HUDEP-2 (cell line): ENCODE results near the gene ADAMTS1.

Experiments
- DNase-seq, 76 experiments: peaks; one replicate each; lab custom pipeline; 2025; ENCODE audit not compliant: unreplicated experiment in 76 of 76; lab: John Stamatoyannopoulos, UW

The ADAMTS1 gene

GRCh38 chr21:26818906-26819305, 26.3 kb downstream of the ADAMTS1 start:
- no peak for DNase-seq

DNA sequence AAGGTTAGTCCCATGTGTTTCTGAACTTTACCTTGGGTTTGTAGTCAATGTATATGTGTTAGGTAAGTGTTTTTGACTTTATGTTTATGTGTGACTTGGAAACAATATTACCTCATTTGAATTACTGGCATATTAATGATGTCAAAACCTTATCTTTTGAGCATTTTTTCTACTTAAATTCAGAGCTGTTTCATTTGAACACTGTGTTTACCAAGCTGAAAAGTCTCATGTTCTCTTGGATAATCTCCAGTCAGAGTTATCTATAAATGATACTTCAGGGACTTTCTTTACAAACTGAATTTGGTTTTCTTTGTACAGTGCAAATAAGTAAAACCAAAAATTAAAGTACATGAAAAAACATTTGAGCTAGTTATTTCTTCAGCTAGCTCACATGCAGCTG, 30.0 kb downstream of the ADAMTS1 start:
- DNase-seq, result no peak

GRCh38 chr21:26814386-26814785, 30.8 kb downstream of the ADAMTS1 start:
- DNase-seq, result no peak

DNA sequence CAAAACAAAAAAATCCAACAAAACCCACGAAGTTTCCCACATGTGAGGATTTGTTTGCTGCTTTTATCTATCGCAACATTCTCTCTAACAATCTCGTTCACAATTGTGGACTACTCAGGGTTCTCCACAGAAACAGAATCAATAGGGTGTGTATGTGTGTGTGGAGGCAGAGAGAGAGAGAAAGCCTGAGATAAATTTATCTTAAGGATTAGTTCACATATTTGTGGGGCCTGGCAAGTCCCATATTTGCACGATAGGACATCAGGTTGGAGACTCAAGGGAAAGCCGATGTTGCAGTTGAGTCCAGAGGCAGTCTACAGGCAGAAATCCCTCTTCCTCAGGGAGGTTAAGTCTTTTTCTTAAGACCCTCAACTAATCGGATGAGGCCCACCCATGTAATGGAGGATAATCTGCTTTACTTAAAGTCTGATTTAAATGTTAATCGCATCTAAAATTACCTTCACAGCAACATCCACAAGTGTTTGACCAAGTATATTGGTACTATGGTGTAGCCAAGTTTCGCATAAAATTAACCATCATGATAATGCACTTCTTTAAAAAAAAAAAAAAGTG, 31.7 kb downstream of the ADAMTS1 start:
- no peak for DNase-seq

DNA sequence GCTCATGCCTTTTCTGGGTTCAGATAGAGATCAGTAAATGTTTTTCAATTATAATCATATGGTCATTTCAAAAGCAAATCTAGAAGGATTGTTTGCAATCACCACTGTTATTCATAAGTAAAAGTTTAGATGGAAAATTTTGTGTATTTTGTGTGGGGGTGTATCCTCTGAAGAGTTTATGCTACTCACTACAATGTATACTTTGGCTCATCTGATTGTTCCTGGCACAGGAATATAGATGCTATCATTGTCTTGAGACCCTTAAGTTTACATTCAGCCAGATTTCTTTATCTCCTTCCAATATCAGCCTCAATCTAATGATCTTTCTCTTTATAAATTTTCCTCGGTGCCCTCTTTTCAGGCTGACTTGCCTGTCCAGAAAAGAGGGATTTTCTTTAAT, 33.0 kb downstream of the ADAMTS1 start:
- no peak for DNase-seq

DNA sequence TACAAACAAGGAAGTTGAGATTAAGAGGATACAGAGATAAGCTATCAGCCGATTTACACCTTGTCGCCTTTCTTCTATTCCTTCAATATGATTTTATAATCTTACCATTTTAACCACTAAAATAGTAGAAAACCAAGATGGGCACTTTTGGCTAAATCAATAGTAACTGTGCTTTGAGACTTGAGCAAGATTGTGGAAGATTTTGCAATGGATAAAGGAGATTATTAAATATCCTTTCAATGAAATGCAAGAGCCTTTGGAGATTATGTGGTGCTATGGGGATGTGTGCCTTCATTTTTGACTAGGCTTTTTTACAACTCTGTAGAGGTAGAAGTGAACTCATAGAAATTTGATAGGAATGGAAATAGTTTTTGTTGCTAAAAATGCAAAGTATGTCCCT, 33.7 kb downstream of the ADAMTS1 start:
- DNase-seq, result no peak

GRCh38 chr21:26810676-26811415, 34.4 kb downstream of the ADAMTS1 start:
- DNase-seq, result no peak

DNA sequence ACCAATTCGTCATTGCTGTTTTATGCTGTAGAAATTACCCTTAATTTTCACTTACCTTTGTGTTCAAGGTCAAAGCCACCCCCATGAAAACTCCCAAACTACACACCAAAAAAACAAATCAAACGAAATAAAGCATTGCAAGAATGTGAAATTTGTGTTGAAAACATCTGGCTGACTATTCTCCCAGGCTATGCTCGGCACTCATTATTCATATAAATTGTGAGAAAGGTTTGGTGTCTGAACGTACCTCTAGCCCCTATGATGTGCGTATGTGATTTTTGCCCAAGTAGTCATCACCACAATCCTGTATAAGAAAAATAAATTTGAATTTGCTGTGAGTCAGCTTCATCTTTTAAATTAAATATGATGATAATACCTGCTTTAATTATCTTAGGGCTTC, 34.9 kb downstream of the ADAMTS1 start:
- DNase-seq, result no peak

- DNase-seq, result no peak
These were observed 35.5 kb downstream of the ADAMTS1 start for GRCh38 chr21:26809745-26810144.

- DNase-seq, result no peak
These were observed 38.4 kb downstream of the ADAMTS1 start for GRCh38 chr21:26806801-26807295.

- DNase-seq, result no peak
These were observed 40.2 kb downstream of the ADAMTS1 start for GRCh38 chr21:26804895-26805609.

- no peak for DNase-seq
These were observed 43.7 kb downstream of the ADAMTS1 start for GRCh38 chr21:26801498-26801897.

- DNase-seq, result no peak
These were observed 44.2 kb downstream of the ADAMTS1 start for GRCh38 chr21:26800970-26801431.

DNA sequence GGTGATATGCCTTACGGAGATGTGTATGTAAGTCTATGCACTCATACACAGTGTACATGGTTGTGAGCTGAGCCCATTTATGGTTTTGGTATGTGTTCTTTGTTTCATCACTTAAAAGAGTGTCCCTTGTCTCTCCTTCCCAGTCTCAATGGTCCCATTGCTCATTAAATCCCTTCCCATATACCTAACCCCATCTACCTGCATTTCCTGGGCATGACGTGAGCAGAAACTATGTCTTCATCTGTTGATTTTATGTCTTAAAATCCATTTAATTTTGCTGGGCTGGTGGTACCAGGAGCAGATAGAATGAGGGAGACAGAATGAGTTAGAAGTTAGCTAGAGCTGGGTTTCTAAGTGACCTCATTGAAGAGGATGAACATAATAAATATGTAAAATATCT, 44.8 kb downstream of the ADAMTS1 start:
- no peak for DNase-seq

GRCh38 chr21:26800001-26800400, 45.2 kb downstream of the ADAMTS1 start:
- no peak for DNase-seq

GRCh38 chr21:26798856-26799751, 46.1 kb downstream of the ADAMTS1 start:
- DNase-seq, result no peak

DNA sequence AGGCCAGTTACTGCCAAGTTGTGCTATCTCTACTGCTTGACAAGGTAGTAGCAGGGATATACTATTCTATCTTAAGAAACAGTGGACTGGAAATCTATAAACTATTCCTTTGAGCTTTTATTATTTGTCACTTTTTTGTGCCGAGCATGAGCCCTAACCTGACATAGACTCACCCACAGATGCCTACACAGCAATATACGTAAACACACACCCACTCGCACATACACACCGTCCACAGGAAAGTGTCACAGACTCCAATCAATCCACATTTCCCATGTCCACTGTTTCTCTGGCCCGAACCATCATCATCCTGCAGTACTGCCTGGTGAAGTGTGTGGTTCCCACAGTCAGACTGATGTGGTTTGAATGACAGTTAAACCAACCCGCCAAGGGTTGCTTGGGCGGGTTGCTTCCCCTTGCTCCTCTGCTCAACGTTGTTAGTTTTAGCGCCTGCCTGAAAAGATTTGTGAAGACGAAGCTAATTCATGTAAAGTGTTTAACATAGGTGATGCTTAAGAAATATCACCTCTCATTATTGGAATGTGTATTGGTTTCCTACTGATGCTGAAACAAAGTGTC, 47.2 kb downstream of the ADAMTS1 start:
- no peak for DNase-seq

GRCh38 chr21:26795866-26796329, 49.3 kb downstream of the ADAMTS1 start:
- no peak for DNase-seq

GRCh38 chr21:26795412-26795805, 49.8 kb downstream of the ADAMTS1 start:
- no peak for DNase-seq
